Uterus (tissue), 4 donors: ENCODE data around the gene NEMP2. TPM values are rescaled to one million over a fixed set of nuclear protein-coding genes. Genes with fewer than 3 reads are reported as not detected.

Source experiments
- DNase-seq, 2 donors: peaks; one replicate each; pipeline ENCODE4 v3.0.0-alpha.2; 2019 to 2020
- H3K27ac ChIP-seq, 2 donors: fragments of 200-600 bp; sonication (generic); 1 replicate in 1 of 2; 2 replicates in 1 of 2; pipeline ENCODE4 v1.5.1; 2016 to 2018
- H3K27me3 ChIP-seq, 2 donors: fragments of 200-600 bp; sonication (generic); one replicate each; pipeline ENCODE4 v1.5.1; 2018 to 2019; ENCODE audit warnings: control low read depth in 1 of 2
- H3K36me3 ChIP-seq, 2 donors: fragments of 200-600 bp; sonication (generic); one replicate each; pipeline ENCODE4 v1.5.1; 2019; ENCODE audit warnings: control low read depth in 1 of 2
- H3K4me1 ChIP-seq, 2 donors: fragments of 200-600 bp; sonication (generic); one replicate each; pipeline ENCODE4 v1.5.1; 2018 to 2019; ENCODE audit warnings: control low read depth in 1 of 2
- H3K4me3 ChIP-seq, 2 donors: fragments of 200-600 bp; sonication (generic); 1 replicate in 1 of 2; 2 replicates in 1 of 2; pipeline ENCODE4 v1.5.1; 2018 to 2019; ENCODE audit warnings: mild to moderate bottlenecking in 1 of 2
- H3K9me3 ChIP-seq, 2 donors: fragments of 200-600 bp; sonication (generic); one replicate each; pipeline ENCODE4 v1.5.1; 2019; ENCODE audit warnings: control low read depth in 1 of 2
- POLR2A ChIP-seq, 2 donors: fragments of 450-650 bp; IDR thresholded peaks; one replicate each; pipeline ENCODE4 v1.6.1; 2016; ENCODE audit warnings: antibody characterized with exemption in 2 of 2, mild to moderate bottlenecking in 1 of 2, moderate library complexity in 1 of 2
- intact Hi-C: fragments of 100-400 bp; cut with DNase I; formaldehyde crosslinking; loops from one replicate; pipeline ENCODE4 v1.15.1; 2023; ENCODE audit warnings: low total_unique reads
- total RNA-seq, 4 donors: library from RNA; depleted of rRNA in 3 of 4; stranded (reverse); fragments of >200 nt in 3 of 4; gene quantifications; one replicate each; pipeline versions ENCODE4 v1.1.0 to v1.2.4, GENCODE V29; 2014 to 2023
- TF ChIP-seq, protein P1 (sequence below), 4 experiments: fragments of 200-600 bp in 2 of 4; fragments of 450-650 bp in 2 of 4; sonication (generic) in 2 of 4; IDR thresholded peaks; one replicate each; pipeline ENCODE4 v1.5.1; 2016 to 2019; ENCODE audit warnings: antibody characterized with exemption in 4 of 4, mild to moderate bottlenecking in 2 of 4, moderate library complexity in 1 of 4
- donor health status: DM: yes; HTN: yes; CAD: no.

Gene NEMP2
- total RNA-seq, 4 donors from 2014 or later: 2.0 to 16.5 (median 5.7) TPM

DNA sequence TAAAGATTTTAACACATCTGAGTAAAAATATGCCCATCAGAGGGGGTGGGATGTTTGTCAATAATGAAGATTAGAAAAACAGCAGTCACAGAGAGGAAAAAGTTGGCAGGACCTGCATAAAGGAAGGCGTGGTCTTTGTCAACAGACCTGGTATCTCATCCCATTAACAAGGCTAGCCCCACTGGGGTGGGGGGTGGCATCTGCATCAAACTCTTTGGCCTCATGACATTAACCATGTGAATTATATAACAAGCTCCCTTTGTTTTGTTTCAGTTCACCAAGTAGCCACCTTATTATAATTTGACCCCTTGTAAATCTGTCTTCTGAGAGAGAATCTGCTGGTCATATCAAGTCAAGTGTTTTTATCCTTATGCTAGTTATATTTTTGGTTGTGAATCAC, 28.8 kb downstream of the NEMP2 start:
- H3K36me3 ChIP-seq: no peaks in the 10 kb centered on the region
- TF ChIP-seq POLR2A (IDR thresholded peaks at IDR 0.05): no peak
- TF ChIP-seq, protein P1, sequence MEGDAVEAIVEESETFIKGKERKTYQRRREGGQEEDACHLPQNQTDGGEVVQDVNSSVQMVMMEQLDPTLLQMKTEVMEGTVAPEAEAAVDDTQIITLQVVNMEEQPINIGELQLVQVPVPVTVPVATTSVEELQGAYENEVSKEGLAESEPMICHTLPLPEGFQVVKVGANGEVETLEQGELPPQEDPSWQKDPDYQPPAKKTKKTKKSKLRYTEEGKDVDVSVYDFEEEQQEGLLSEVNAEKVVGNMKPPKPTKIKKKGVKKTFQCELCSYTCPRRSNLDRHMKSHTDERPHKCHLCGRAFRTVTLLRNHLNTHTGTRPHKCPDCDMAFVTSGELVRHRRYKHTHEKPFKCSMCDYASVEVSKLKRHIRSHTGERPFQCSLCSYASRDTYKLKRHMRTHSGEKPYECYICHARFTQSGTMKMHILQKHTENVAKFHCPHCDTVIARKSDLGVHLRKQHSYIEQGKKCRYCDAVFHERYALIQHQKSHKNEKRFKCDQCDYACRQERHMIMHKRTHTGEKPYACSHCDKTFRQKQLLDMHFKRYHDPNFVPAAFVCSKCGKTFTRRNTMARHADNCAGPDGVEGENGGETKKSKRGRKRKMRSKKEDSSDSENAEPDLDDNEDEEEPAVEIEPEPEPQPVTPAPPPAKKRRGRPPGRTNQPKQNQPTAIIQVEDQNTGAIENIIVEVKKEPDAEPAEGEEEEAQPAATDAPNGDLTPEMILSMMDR (IDR thresholded peaks at IDR 0.05): no peak

DNA sequence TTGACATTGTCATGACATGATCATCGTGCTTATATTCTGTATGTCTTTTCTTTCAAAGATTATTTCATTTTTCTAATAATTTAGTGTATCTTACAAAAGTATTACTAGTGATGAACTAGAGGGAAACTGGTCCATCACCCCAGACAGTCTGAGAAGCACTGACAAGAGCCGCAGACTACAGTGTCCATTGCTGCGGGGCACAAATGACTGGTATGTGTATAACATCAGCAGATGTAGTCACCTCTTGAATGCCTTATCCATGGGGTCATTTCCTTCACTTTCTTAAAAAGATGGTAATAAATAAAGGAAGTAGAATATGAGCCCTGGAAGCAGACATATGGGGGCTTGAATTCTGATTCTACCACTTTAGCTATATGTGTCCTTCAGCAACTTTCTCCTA, 29.6 kb downstream of the NEMP2 start:
- H3K36me3 ChIP-seq: no peaks in the 10 kb centered on the region
- H3K4me3 ChIP-seq: no peak overlapping the region
- TF ChIP-seq, protein P1 (IDR thresholded peaks at IDR 0.05): no peak
- no peak for TF ChIP-seq POLR2A (IDR thresholded peaks at IDR 0.05)
- H3K9me3 ChIP-seq: no peaks in the 10 kb centered on the region
- intact Hi-C loops: loop anchor here (10.0 kb wide), 1 partner anchor 120 kb away; no protein-coding TSS in a partner anchor
- H3K27ac ChIP-seq: no peak overlapping the region
- DNase-seq: no peak
- no peaks in the 10 kb centered on the region for H3K4me1 ChIP-seq
- no peaks in the 10 kb centered on the region for H3K27me3 ChIP-seq

More for the DNA sequence above, 28.8 kb downstream of the NEMP2 start:
- no peak for DNase-seq
- intact Hi-C loops: loop anchor here (10.0 kb wide), 1 partner anchor 121 kb away; no protein-coding TSS in a partner anchor
- H3K4me1 ChIP-seq: no peaks in the 10 kb centered on the region
- no peak overlapping the region for H3K27ac ChIP-seq
- no peaks in the 10 kb centered on the region for H3K9me3 ChIP-seq
- H3K4me3 ChIP-seq: no peak overlapping the region
- H3K27me3 ChIP-seq: no peaks in the 10 kb centered on the region

DNA sequence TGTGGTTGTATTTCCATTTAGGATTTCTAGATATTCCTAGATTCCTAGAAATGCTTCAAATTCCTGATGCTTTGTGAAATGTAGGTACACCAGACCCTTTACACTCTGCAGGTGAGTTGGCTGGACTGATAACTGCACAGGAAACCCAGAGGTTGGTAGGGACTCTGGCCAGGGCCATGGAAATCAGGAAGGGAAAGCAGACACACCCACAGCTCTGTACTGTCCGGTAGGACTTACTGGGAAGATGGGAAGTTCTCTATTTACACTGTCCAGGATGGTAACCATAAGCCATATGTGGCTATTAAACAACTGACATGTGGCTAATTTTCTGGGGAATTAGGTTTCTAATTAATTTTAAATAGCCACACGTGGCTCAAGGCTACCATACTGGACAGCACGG, 31.4 kb downstream of the NEMP2 start:
- Histone ChIP-seq H3K4me3 (no peak overlapping the region), H3K36me3 (no peaks in the 10 kb centered on the region), H3K27ac (no peak overlapping the region), H3K4me1 (no peaks in the 10 kb centered on the region), H3K27me3 (no peaks in the 10 kb centered on the region), H3K9me3 (no peaks in the 10 kb centered on the region)
- no peak for TF ChIP-seq POLR2A (IDR thresholded peaks at IDR 0.05)
- TF ChIP-seq, protein P1 (IDR thresholded peaks at IDR 0.05): no peak
- no peak for DNase-seq
- intact Hi-C loops: loop anchor here (10.0 kb wide), 1 partner anchor 118 kb away; no protein-coding TSS in a partner anchor

DNA sequence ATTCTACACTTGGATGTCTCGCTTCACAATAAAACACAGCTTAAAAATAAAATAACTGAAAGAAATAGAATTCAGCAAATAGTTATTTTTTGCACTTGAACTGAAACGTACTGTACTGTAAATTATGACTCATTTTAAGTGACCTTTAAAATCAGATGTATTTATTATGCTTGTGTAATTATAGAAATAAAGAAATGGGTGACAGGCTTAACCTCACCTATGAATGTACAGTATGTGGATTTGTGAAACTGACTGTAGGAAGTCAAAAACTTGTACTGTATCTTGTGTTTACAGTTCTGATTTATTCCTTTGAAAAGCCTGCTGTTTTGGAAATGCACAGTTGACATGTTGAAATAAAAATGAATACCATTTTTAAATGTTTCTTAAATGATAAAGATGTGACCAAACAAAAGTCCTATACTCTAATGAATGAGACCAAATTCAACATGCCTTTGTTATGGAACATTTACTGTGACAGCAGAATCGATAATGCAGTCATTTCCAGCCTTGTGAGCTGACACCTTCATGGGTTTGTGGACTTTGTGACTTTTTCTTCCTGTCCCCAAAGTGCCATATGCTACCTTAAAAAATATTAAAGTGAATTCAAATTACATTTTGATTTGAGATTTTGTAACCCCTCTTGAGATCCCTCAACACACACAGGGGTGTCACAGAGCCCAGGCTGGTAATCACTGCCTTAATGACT, 32.7 kb downstream of the NEMP2 start:
- H3K27ac ChIP-seq: no peak overlapping the region
- H3K9me3 ChIP-seq: no peaks in the 10 kb centered on the region
- no peaks in the 10 kb centered on the region for H3K4me1 ChIP-seq
- no peaks in the 10 kb centered on the region for H3K36me3 ChIP-seq
- TF ChIP-seq POLR2A (IDR thresholded peaks at IDR 0.05): no peak
- TF ChIP-seq, protein P1 (IDR thresholded peaks at IDR 0.05): no peak
- intact Hi-C loops: loop anchor here (10.0 kb wide), 1 partner anchor 117 kb away; no protein-coding TSS in a partner anchor
- H3K4me3 ChIP-seq: no peak overlapping the region
- H3K27me3 ChIP-seq: no peaks in the 10 kb centered on the region
- no peak for DNase-seq

DNA sequence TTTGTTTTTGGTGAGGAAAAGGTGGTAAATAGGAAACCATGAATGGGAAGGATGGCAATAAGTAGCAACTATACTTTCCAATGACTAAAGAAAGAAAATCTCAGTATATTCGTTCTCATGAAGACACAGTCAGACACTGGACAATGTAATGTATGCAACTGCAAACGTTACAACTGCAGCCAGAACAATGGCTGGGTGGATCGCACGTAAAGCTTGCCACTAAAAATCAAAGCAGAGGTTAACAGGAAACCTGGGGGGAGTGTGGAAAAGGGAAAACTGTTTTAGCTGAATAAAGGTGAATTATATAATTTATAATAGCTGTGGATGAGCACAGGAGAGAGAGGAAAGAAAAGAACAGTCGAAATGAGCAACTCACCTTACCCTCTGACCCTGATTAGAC, 33.3 kb downstream of the NEMP2 start:
- no peaks in the 10 kb centered on the region for H3K4me1 ChIP-seq
- intact Hi-C loops: loop anchor here (10.0 kb wide), 1 partner anchor 116 kb away; no protein-coding TSS in a partner anchor
- H3K4me3 ChIP-seq: no peak overlapping the region
- H3K36me3 ChIP-seq: no peaks in the 10 kb centered on the region
- DNase-seq: no peak
- H3K27me3 ChIP-seq: no peaks in the 10 kb centered on the region
- no peaks in the 10 kb centered on the region for H3K9me3 ChIP-seq
- TF ChIP-seq, protein P1 (IDR thresholded peaks at IDR 0.05): no peak
- TF ChIP-seq POLR2A (IDR thresholded peaks at IDR 0.05): no peak
- H3K27ac ChIP-seq: no peak overlapping the region
